Neural cell (in vitro differentiated cells): Measurements from ENCODE around the gene RPS15. TPM values are rescaled to one million over a fixed set of nuclear protein-coding genes. Genes with fewer than 3 reads are reported as not detected.
"Not testable (repeated sequence)": the region's sequence is repeated elsewhere in the genome, so short reads cannot be mapped to it uniquely, and the experiment has no call there.

Experiments
- H2AFZ ChIP-seq: fragments of 200-600, 300-800 bp; sonication (generic), shearing (Covaris generic); 2 replicates; pipeline ENCODE4 v1.6.0; 2014; ENCODE audit warnings: low read depth, mild to moderate bottlenecking, antibody characterized with exemption, low read length, moderate library complexity
- H3F3A ChIP-seq: fragments of 200-600 bp; shearing (Covaris generic); 2 replicates; pipeline ENCODE4 v1.6.1; 2016; ENCODE audit warnings: mild to moderate bottlenecking, moderate library complexity, mixed read lengths, antibody characterized with exemption, low read length; ENCODE audit not compliant: insufficient read depth, poor library complexity, severe bottlenecking
- H3K27ac ChIP-seq: fragments of 200-600, 300-800 bp; sonication (generic), shearing (Covaris generic); 2 replicates; pipeline ENCODE4 v1.5.1; 2014; ENCODE audit warnings: mild to moderate bottlenecking, low read length, moderate library complexity
- H3K27me3 ChIP-seq: fragments of 300-800, 200-600 bp; sonication (generic), shearing (Covaris generic); 2 replicates; pipeline ENCODE4 v1.6.0; 2014; ENCODE audit warnings: mild to moderate bottlenecking, low read depth, low read length, moderate library complexity; ENCODE audit not compliant: insufficient read depth
- H3K36me3 ChIP-seq: fragments of 300-800, 200-600 bp; sonication (generic), shearing (Covaris generic); 2 replicates; pipeline ENCODE4 v1.5.1; 2014; ENCODE audit warnings: mild to moderate bottlenecking, antibody characterized with exemption, low read length, moderate library complexity; ENCODE audit not compliant: insufficient read depth
- H3K4me2 ChIP-seq: fragments of 300-800, 200-600 bp; sonication (generic), shearing (Covaris generic); 2 replicates; pipeline ENCODE4 v1.6.0; 2014; ENCODE audit warnings: mild to moderate bottlenecking, low read length
- H3K4me3 ChIP-seq: fragments of 300-800, 200-600 bp; sonication (generic), shearing (Covaris generic); 2 replicates; pipeline ENCODE4 v1.5.1; 2014; ENCODE audit warnings: mild to moderate bottlenecking, low read length, moderate library complexity
- H3K79me2 ChIP-seq: fragments of 200-600 bp; shearing (Covaris generic); replicated peaks from 2 replicates; pipeline ENCODE4 v1.6.0; 2014; ENCODE audit warnings: mild to moderate bottlenecking, low read length, moderate library complexity; ENCODE audit not compliant: insufficient read depth
- H3K9ac ChIP-seq: fragments of 300-800, 200-600 bp; sonication (generic), shearing (Covaris generic); 2 replicates; pipeline ENCODE4 v1.6.1; 2016; ENCODE audit warnings: mild to moderate bottlenecking, low read length, mixed read lengths
- H3K9me2 ChIP-seq: fragments of 200-600 bp; shearing (Covaris generic); 2 replicates; pipeline ENCODE4 v1.6.1; 2016; ENCODE audit warnings: mild to moderate bottlenecking, low read length, mixed read lengths; ENCODE audit not compliant: insufficient read depth
- H3K9me3 ChIP-seq: fragments of 200-600, 300-800 bp; sonication (generic), shearing (Covaris generic); 2 replicates; pipeline ENCODE4 v1.6.1; 2016; ENCODE audit warnings: mild to moderate bottlenecking, mixed run types, low read length, moderate library complexity, mixed read lengths
- H4K20me1 ChIP-seq: fragments of 200-600 bp; shearing (Covaris generic); 2 replicates; pipeline ENCODE4 v1.6.1; 2016; ENCODE audit warnings: mild to moderate bottlenecking, mixed run types; ENCODE audit not compliant: insufficient read depth
- EP300 ChIP-seq: fragments of 450-650 bp; conservative IDR thresholded peaks from 2 replicates; pipeline ENCODE4 v1.6.1; 2014; ENCODE audit warnings: antibody characterized with exemption, mild to moderate bottlenecking, moderate library complexity; ENCODE audit not compliant: poor library complexity, severe bottlenecking
- MXI1 ChIP-seq: fragments of 450-650 bp; conservative IDR thresholded peaks from 2 replicates; pipeline ENCODE4 v1.6.1; 2014; ENCODE audit warnings: antibody characterized with exemption, mild to moderate bottlenecking; ENCODE audit not compliant: poor library complexity, severe bottlenecking
- POLR2AphosphoS5 ChIP-seq: IDR thresholded peaks from 2 replicates; pipeline ENCODE4 v1.6.1; 2012
- RAD21 ChIP-seq: fragments of 450-650 bp; conservative IDR thresholded peaks from 2 replicates; pipeline ENCODE4 v1.6.1; 2014; ENCODE audit warnings: antibody characterized with exemption, mild to moderate bottlenecking, moderate library complexity
- SMC3 ChIP-seq: fragments of 450-650 bp; conservative IDR thresholded peaks from 2 replicates; pipeline ENCODE4 v1.6.1; 2014; ENCODE audit warnings: antibody characterized with exemption, mild to moderate bottlenecking, moderate library complexity; ENCODE audit not compliant: poor library complexity
- TAF1 ChIP-seq: IDR thresholded peaks from 2 replicates; pipeline ENCODE4 v1.6.1; 2012; ENCODE audit warnings: low read depth
- polyA plus RNA-seq: library from polyadenylated mRNA; depleted of rRNA; stranded (reverse); fragments of >200 nt; gene quantifications from 2 replicates; pipeline ENCODE4 v1.2.3, GENCODE V29; 2014
- TF ChIP-seq, protein P1 (sequence below): fragments of 450-650 bp; IDR thresholded peaks from 2 replicates; pipeline ENCODE4 v1.5.1; 2014; ENCODE audit warnings: antibody characterized with exemption, mild to moderate bottlenecking, moderate library complexity; ENCODE audit not compliant: poor library complexity, severe bottlenecking
- TF ChIP-seq, protein P2 (sequence below): IDR thresholded peaks from 2 replicates; pipeline ENCODE4 v1.6.1; 2012; ENCODE audit warnings: borderline replicate concordance

The RPS15 gene
- polyA plus RNA-seq, 1 donor from 2014 or later, result 591 TPM

- Histone ChIP-seq H3K27me3 (no peaks in the 10 kb centered on the region), H3K9me2 (no peaks in the 10 kb centered on the region), H3K4me2 (no peak overlapping the region), H3F3A (no peaks in the 10 kb centered on the region), H3K27ac (no peak overlapping the region), H3K9me3 (no peaks in the 10 kb centered on the region), H3K79me2 (peaks cover 33% of the 10 kb centered on the region), H3K36me3 (no peaks in the 10 kb centered on the region), H3K4me3 (no peak overlapping the region), H2AFZ (no peak overlapping the region), H4K20me1 (no peaks in the 10 kb centered on the region), H3K9ac (no peak overlapping the region)
- TF ChIP-seq, protein P1, sequence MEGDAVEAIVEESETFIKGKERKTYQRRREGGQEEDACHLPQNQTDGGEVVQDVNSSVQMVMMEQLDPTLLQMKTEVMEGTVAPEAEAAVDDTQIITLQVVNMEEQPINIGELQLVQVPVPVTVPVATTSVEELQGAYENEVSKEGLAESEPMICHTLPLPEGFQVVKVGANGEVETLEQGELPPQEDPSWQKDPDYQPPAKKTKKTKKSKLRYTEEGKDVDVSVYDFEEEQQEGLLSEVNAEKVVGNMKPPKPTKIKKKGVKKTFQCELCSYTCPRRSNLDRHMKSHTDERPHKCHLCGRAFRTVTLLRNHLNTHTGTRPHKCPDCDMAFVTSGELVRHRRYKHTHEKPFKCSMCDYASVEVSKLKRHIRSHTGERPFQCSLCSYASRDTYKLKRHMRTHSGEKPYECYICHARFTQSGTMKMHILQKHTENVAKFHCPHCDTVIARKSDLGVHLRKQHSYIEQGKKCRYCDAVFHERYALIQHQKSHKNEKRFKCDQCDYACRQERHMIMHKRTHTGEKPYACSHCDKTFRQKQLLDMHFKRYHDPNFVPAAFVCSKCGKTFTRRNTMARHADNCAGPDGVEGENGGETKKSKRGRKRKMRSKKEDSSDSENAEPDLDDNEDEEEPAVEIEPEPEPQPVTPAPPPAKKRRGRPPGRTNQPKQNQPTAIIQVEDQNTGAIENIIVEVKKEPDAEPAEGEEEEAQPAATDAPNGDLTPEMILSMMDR, result no peak
- TF ChIP-seq POLR2AphosphoS5, result no peak
- no peak for TF ChIP-seq MXI1
These were observed 19.1 kb upstream of the RPS15 start for GRCh38 chr19:1418951-1419738.

- not testable (repeated sequence) for H4K20me1 ChIP-seq, H2AFZ ChIP-seq, H3K27me3 ChIP-seq, H3K9ac ChIP-seq, H3K4me3 ChIP-seq, H3K9me3 ChIP-seq, H3K9me2 ChIP-seq, H3K4me2 ChIP-seq, H3K36me3 ChIP-seq, H3F3A ChIP-seq, H3K27ac ChIP-seq
- peaks cover 27% of the 10 kb centered on the region for H3K79me2 ChIP-seq
These were observed 18.1 kb upstream of the RPS15 start for GRCh38 chr19:1420085-1420484.

DNA sequence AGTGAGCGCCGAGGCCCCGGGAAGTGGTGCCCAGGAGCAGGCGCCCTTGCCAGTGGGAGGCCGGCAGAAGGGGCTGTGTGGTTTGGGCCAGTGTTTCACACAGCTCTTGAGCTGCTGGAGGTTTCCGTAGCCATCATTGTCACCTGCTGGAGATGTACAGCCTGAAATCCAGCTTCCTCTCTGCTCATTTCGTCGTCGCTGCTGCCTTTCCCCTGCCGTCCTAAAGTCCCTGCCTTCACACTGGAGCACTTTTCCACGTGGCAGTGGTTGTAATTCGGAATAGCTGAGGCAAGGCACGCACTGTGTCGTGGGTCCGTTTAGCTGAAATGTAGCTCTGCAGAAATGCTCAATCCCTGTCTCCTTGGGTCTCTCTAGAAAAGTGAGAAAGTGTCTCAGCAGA is 17.6 kb upstream of the RPS15 start:
- Histone ChIP-seq H4K20me1 (no peaks in the 10 kb centered on the region), H3K36me3 (no peaks in the 10 kb centered on the region), H3K9me2 (no peaks in the 10 kb centered on the region), H2AFZ (no peak overlapping the region), H3F3A (no peaks in the 10 kb centered on the region), H3K9me3 (no peaks in the 10 kb centered on the region), H3K4me3 (no peak overlapping the region), H3K27me3 (no peaks in the 10 kb centered on the region), H3K27ac (no peak overlapping the region), H3K9ac (no peak overlapping the region), H3K79me2 (peaks cover 24% of the 10 kb centered on the region), H3K4me2 (no peak overlapping the region)
- TF ChIP-seq TAF1, result no peak

DNA sequence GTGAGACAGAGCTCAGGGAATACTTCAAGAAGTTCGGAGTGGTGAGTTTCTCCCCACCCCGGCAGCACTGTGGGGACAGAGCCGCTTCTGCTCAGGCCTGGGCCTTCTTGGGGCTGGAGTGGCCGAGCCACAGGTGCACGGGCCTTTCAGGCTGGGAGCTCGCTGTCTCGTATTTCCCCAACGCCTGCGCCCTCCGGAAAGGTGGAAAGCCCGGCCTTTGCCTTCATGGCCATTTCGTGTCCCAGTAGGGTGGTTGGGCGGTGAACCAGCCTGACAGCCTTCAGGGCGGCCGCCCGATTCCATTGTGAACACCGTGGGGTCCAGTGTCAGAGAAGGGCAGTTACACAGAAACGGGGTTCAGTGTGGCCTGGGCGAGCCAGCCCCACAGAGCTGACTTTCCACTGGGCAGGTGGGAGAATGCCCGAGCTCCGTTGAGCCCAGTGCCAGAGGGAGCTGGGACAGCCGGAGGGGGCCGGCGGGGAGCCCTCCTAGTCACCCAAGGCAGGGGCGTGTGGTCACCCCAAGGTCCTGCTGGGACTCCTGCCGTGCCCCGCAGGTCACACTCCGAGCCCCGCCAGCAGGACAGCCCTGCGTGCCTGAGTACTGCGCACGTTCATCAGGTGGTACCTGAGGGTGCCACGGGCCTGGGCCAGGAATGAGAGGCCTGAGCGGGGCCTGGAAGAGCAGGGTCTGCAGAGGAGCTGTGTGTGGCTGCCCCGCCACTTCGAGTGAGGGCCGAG is 16.8 kb upstream of the RPS15 start:
- H3K4me2 ChIP-seq, result no peak overlapping the region
- H3K9me3 ChIP-seq, result no peaks in the 10 kb centered on the region
- no peaks in the 10 kb centered on the region for H3F3A ChIP-seq
- H3K36me3 ChIP-seq, result no peaks in the 10 kb centered on the region
- no peaks in the 10 kb centered on the region for H3K9me2 ChIP-seq
- no peaks in the 10 kb centered on the region for H4K20me1 ChIP-seq
- H3K27ac ChIP-seq, result no peak overlapping the region
- H3K27me3 ChIP-seq, result no peaks in the 10 kb centered on the region
- H3K9ac ChIP-seq, result no peak overlapping the region
- peaks cover 16% of the 10 kb centered on the region for H3K79me2 ChIP-seq
- H3K4me3 ChIP-seq, result no peak overlapping the region
- no peak overlapping the region for H2AFZ ChIP-seq
- TF ChIP-seq TAF1 (no peak), POLR2AphosphoS5 (no peak), EP300 (no peak), SMC3 (no peak), MXI1 (no peak), RAD21 (no peak)
- TF ChIP-seq, protein P1, result no peak
- TF ChIP-seq, protein P2, sequence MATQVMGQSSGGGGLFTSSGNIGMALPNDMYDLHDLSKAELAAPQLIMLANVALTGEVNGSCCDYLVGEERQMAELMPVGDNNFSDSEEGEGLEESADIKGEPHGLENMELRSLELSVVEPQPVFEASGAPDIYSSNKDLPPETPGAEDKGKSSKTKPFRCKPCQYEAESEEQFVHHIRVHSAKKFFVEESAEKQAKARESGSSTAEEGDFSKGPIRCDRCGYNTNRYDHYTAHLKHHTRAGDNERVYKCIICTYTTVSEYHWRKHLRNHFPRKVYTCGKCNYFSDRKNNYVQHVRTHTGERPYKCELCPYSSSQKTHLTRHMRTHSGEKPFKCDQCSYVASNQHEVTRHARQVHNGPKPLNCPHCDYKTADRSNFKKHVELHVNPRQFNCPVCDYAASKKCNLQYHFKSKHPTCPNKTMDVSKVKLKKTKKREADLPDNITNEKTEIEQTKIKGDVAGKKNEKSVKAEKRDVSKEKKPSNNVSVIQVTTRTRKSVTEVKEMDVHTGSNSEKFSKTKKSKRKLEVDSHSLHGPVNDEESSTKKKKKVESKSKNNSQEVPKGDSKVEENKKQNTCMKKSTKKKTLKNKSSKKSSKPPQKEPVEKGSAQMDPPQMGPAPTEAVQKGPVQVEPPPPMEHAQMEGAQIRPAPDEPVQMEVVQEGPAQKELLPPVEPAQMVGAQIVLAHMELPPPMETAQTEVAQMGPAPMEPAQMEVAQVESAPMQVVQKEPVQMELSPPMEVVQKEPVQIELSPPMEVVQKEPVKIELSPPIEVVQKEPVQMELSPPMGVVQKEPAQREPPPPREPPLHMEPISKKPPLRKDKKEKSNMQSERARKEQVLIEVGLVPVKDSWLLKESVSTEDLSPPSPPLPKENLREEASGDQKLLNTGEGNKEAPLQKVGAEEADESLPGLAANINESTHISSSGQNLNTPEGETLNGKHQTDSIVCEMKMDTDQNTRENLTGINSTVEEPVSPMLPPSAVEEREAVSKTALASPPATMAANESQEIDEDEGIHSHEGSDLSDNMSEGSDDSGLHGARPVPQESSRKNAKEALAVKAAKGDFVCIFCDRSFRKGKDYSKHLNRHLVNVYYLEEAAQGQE, result no peak
